D721Med (cell line): ENCODE results near the gene ARHGAP45.

Experiments
- DNase-seq: peaks from one replicate; pipeline ENCODE4 v3.0.0; 2011; ENCODE audit warnings: low spot score; ENCODE audit not compliant: insufficient read length
- FAIRE-seq: peaks from 2 replicates; lab custom pipeline; 2011; peaks lifted over from hg19 to GRCh38; lab: Jason Lieb, UNC
- CTCF ChIP-seq: IDR thresholded peaks from 2 replicates; pipeline ENCODE4 v1.5.1; 2012; ENCODE audit warnings: mild to moderate bottlenecking, control low read depth; ENCODE audit not compliant: insufficient read depth; ENCODE audit errors: missing control alignments

Gene ARHGAP45

GRCh38 chr19:1053176-1054101 lies 13.5 kb upstream of the ARHGAP45 start:
- no peak for TF ChIP-seq CTCF
- DNase-seq: no peak
- FAIRE-seq: no peak

GRCh38 chr19:1054102-1055027 lies 12.6 kb upstream of the ARHGAP45 start:
- FAIRE-seq: no peak

GRCh38 chr19:1055028-1055425 lies 11.9 kb upstream of the ARHGAP45 start:
- DNase-seq (no peak), FAIRE-seq (no peak)
- no peak for TF ChIP-seq CTCF

More at GRCh38 chr19:1054102-1055027, 12.6 kb upstream of the ARHGAP45 start:
- no peak for DNase-seq
- no peak for TF ChIP-seq CTCF

- DNase-seq (no peak), FAIRE-seq (no peak)
- no peak for TF ChIP-seq CTCF
Observed at GRCh38 chr19:1055886-1056620, 10.9 kb upstream of the ARHGAP45 start.

GRCh38 chr19:1057176-1057855 lies 9.7 kb upstream of the ARHGAP45 start:
- TF ChIP-seq CTCF: no peak
- no peak for FAIRE-seq

GRCh38 chr19:1058112-1058511 lies 8.9 kb upstream of the ARHGAP45 start:
- no peak for DNase-seq
- no peak for FAIRE-seq
- no peak for TF ChIP-seq CTCF

More at GRCh38 chr19:1057176-1057855, 9.7 kb upstream of the ARHGAP45 start:
- DNase-seq: peak; percentile 68
